GM12874 (cell line): ENCODE measurements around the gene THOC5.

Source experiments
- CTCF ChIP-seq: IDR thresholded peaks from 2 replicates; pipeline ENCODE4 v1.5.1; 2011; ENCODE audit warnings: low read depth, mild to moderate bottlenecking, control low read depth, low read length, moderate library complexity; ENCODE audit not compliant: insufficient read depth

THOC5 gene

GRCh38 chr22:29509298-29509697, 44.3 kb downstream of the THOC5 start:
- no peak for TF ChIP-seq CTCF

GRCh38 chr22:29503811-29504372, 49.7 kb downstream of the THOC5 start:
- TF ChIP-seq CTCF, result no peak

GRCh38 chr22:29499852-29500251, 53.7 kb downstream of the THOC5 start:
- TF ChIP-seq CTCF, result no peak

GRCh38 chr22:29493636-29494035, 59.9 kb downstream of the THOC5 start:
- no peak for TF ChIP-seq CTCF

- no peak for TF ChIP-seq CTCF
Measured at GRCh38 chr22:29491012-29491411, 62.5 kb downstream of the THOC5 start.

GRCh38 chr22:29487426-29487986, 66.1 kb downstream of the THOC5 start:
- TF ChIP-seq CTCF, result no peak

- TF ChIP-seq CTCF, result no peak
Measured at GRCh38 chr22:29485448-29485847, 68.1 kb downstream of the THOC5 start.
